ENCODE results near the gene THEM4.
"Not testable (repeated sequence)": the region's sequence is repeated elsewhere in the genome, so short reads cannot be mapped to it uniquely, and the experiment has no call there.

The THEM4 gene

GRCh38 chr1:151935154-151935553 is 25.8 kb upstream of the THEM4 start:
- DNase-seq (ENCODE audit: low read depth in 3 of 3) = no peak

- DNase-seq (ENCODE audit: low read depth in 3 of 3) = peak in 1 of 3 experiments; percentile 36
Measured at GRCh38 chr1:151934048-151934493, 24.8 kb upstream of the THEM4 start.

GRCh38 chr1:151924691-151925587 is 15.6 kb upstream of the THEM4 start:
- no peak for DNase-seq (ENCODE audit: low read depth in 3 of 3)

GRCh38 chr1:151923422-151923821 is 14.1 kb upstream of the THEM4 start:
- no peak for DNase-seq (ENCODE audit: low read depth in 3 of 3)

GRCh38 chr1:151920149-151920548 is 10.8 kb upstream of the THEM4 start:
- no peak for DNase-seq (ENCODE audit: low read depth in 3 of 3)

- DNase-seq (ENCODE audit: low read depth in 3 of 3) = no peak
Measured at GRCh38 chr1:151918819-151919610, 9.7 kb upstream of the THEM4 start.

- no peak for DNase-seq (ENCODE audit: low read depth in 3 of 3)
Measured at GRCh38 chr1:151918156-151918555, 8.8 kb upstream of the THEM4 start.

GRCh38 chr1:151916726-151917370 is 7.5 kb upstream of the THEM4 start:
- no peak for DNase-seq (ENCODE audit: low read depth in 3 of 3)

GRCh38 chr1:151915061-151915686 is 5.9 kb upstream of the THEM4 start:
- no peak for DNase-seq (ENCODE audit: low read depth in 3 of 3)

- no peak for DNase-seq (ENCODE audit: low read depth in 3 of 3)
Measured at GRCh38 chr1:151914076-151914475, 4.8 kb upstream of the THEM4 start.

GRCh38 chr1:151912973-151913372 is 3.7 kb upstream of the THEM4 start:
- DNase-seq (ENCODE audit: low read depth in 3 of 3) = no peak

- DNase-seq (ENCODE audit: low read depth in 3 of 3) = no peak
Measured at GRCh38 chr1:151908228-151908691, 1.1 kb downstream of the THEM4 start.

- no peak for DNase-seq (ENCODE audit: low read depth in 3 of 3)
Measured at GRCh38 chr1:151907363-151908139, 1.8 kb downstream of the THEM4 start.

GRCh38 chr1:151906324-151906645 is 3.0 kb downstream of the THEM4 start:
- DNase-seq (ENCODE audit: low read depth in 3 of 3) = not testable (repeated sequence)

GRCh38 chr1:151905443-151906323 is 3.6 kb downstream of the THEM4 start:
- DNase-seq (ENCODE audit: low read depth in 3 of 3) = not testable (repeated sequence)

GRCh38 chr1:151905070-151905442 is 4.3 kb downstream of the THEM4 start:
- DNase-seq (ENCODE audit: low read depth in 3 of 3) = peak; percentile 39 to 51 (median 39)

- DNase-seq (ENCODE audit: low read depth in 3 of 3) = no peak
Measured at GRCh38 chr1:151902858-151903257, 6.5 kb downstream of the THEM4 start.

GRCh38 chr1:151900804-151901203 is 8.5 kb downstream of the THEM4 start:
- not testable (repeated sequence) for DNase-seq (ENCODE audit: low read depth in 3 of 3)

GRCh38 chr1:151898519-151898991 is 10.8 kb downstream of the THEM4 start:
- peak in 2 of 3 experiments; percentile 6 to 28 for DNase-seq (ENCODE audit: low read depth in 3 of 3)

- DNase-seq (ENCODE audit: low read depth in 3 of 3) = no peak
Measured at GRCh38 chr1:151897991-151898431, 11.3 kb downstream of the THEM4 start.

Data from stimulated activated CD4-positive, alpha-beta T cell treated with anti-CD3 and anti-CD28 coated beads, TNF-alpha, amount 100 ng/mL, for 24 hours (primary cell).